HCT116 (cell line): ENCODE measurements around the gene SLC6A13. TPM values are rescaled to one million over a fixed set of nuclear protein-coding genes. Genes with fewer than 3 reads are reported as not detected.

Experiments used
- ATAC-seq: fragments of 200-7000 bp; cut with Tn5 transposase; 2 replicates; pipeline ENCODE4 v1.9.1; 2020; ENCODE audit warnings: mild to moderate bottlenecking, moderate library complexity
- BruUV-seq: library from RNA; stranded (reverse); fragments of 400-500 nt; replicated peaks from 2 replicates; lab custom pipeline; 2021; lab: Mats Ljungman, UMichigan
- CTCF ChIA-PET: fragments of 300-600 bp; sonication (Branson Sonifier 250); formaldehyde crosslinking; loops from one replicate; lab custom pipeline; 2021; ENCODE audit warnings: antibody characterized with exemption; lab: Charles Lee
- POLR2A ChIA-PET: fragments of 300-600, 350-600 bp; sonication (Branson Sonifier 250); formaldehyde crosslinking; loops from one replicate; lab custom pipeline; 2021; ENCODE audit warnings: antibody characterized with exemption; lab: Charles Lee
- RAD21 ChIA-PET, 2 experiments: fragments of 300-600 bp; sonication (Branson Sonifier 250); formaldehyde crosslinking; loops; one replicate each; lab custom pipeline; 2023; ENCODE audit warnings: low total read pairs in 2 of 2; ENCODE audit not compliant: uncharacterized antibody in 2 of 2, unreplicated experiment in 2 of 2, low non-redundant PET in 1 of 2; lab: Charles Lee
- DNase-seq: peaks from one replicate; pipeline ENCODE4 v3.0.0-alpha.2; 2010; ENCODE audit warnings: low read depth, low spot score
- H2AFZ ChIP-seq: fragments of 200-600 bp; shearing (Covaris generic), sonication (generic); 2 replicates; pipeline ENCODE4 v1.6.1; 2017; ENCODE audit warnings: low read depth, mixed run types, mixed read lengths, antibody characterized with exemption, low read length; ENCODE audit not compliant: poor library complexity, severe bottlenecking
- H3K27ac ChIP-seq: 2 replicates; pipeline ENCODE4 v1.5.1; 2012; ENCODE audit warnings: low read depth, low read length
- H3K27me3 ChIP-seq: fragments of 200-600 bp; sonication (generic); 2 replicates; pipeline ENCODE4 v1.6.1; 2016; ENCODE audit warnings: mixed run types, low read length, mixed read lengths; ENCODE audit not compliant: insufficient read depth
- H3K36me3 ChIP-seq, 2 experiments: fragments of 200-500 bp in 1 of 2; fragments of 200-600 bp in 1 of 2; sonication (Bioruptor generic) in 1 of 2; sonication (generic) in 1 of 2; 2 replicates each; pipeline versions ENCODE4 v1.5.1 to v1.6.1; 2014 to 2016; ENCODE audit warnings: low read length in 2 of 2, inconsistent platforms in 1 of 2, mixed read lengths in 1 of 2, mixed run types in 1 of 2; ENCODE audit not compliant: insufficient read depth in 2 of 2, control insufficient read depth in 1 of 2
- H3K4me1 ChIP-seq, 2 experiments: fragments of 200-600 bp in 1 of 2; sonication (generic) in 1 of 2; 2 replicates each; pipeline versions ENCODE4 v1.5.1 to v1.6.1; 2012 to 2017; ENCODE audit warnings: low read length in 2 of 2, inconsistent platforms in 1 of 2, mild to moderate bottlenecking in 1 of 2, mixed read lengths in 1 of 2, mixed run types in 1 of 2, moderate library complexity in 1 of 2; ENCODE audit not compliant: insufficient read depth in 2 of 2, control insufficient read depth in 1 of 2
- H3K4me2 ChIP-seq: fragments of 200-600 bp; sonication (generic); 2 replicates; pipeline ENCODE4 v1.6.1; 2017; ENCODE audit warnings: mixed run types, low read length, mixed read lengths
- H3K4me3 ChIP-seq, 2 experiments: fragments of 200-600 bp in 1 of 2; sonication (generic) in 1 of 2; replicated peaks in 1 of 2; 2 replicates each; pipeline ENCODE4 v1.5.1; 2011 to 2016; ENCODE audit warnings: low read length in 2 of 2, control low read depth in 1 of 2, low read depth in 1 of 2, mild to moderate bottlenecking in 1 of 2, mixed read lengths in 1 of 2, mixed run types in 1 of 2
- H3K79me2 ChIP-seq: fragments of 200-600 bp; sonication (generic); 2 replicates; pipeline ENCODE4 v1.6.1; 2017; ENCODE audit warnings: mild to moderate bottlenecking, mixed run types, low read length, moderate library complexity, mixed read lengths; ENCODE audit not compliant: insufficient read depth
- H3K9ac ChIP-seq: fragments of 200-600 bp; sonication (generic); 2 replicates; pipeline ENCODE4 v1.6.1; 2016; ENCODE audit warnings: low read length, mixed read lengths
- H3K9me2 ChIP-seq: fragments of 200-600 bp; sonication (generic), shearing (Covaris generic); 2 replicates; pipeline ENCODE4 v1.6.1; 2017; ENCODE audit warnings: mixed run types, mild to moderate bottlenecking, moderate library complexity; ENCODE audit not compliant: insufficient read depth
- H3K9me3 ChIP-seq, 2 experiments: fragments of 200-500 bp in 1 of 2; fragments of 200-600 bp in 1 of 2; sonication (Bioruptor generic) in 1 of 2; sonication (generic) in 1 of 2; 2 replicates each; pipeline ENCODE4 v1.6.1; 2014 to 2017; ENCODE audit warnings: low read length in 2 of 2, mixed read lengths in 2 of 2, inconsistent platforms in 1 of 2, low read depth in 1 of 2, mild to moderate bottlenecking in 1 of 2, mixed run types in 1 of 2, moderate library complexity in 1 of 2; ENCODE audit not compliant: control insufficient read depth in 1 of 2, insufficient read depth in 1 of 2
- H4K20me1 ChIP-seq: fragments of 200-600 bp; sonication (generic), shearing (Covaris generic); 2 replicates; pipeline ENCODE4 v1.6.1; 2017; ENCODE audit warnings: mixed run types, mild to moderate bottlenecking, moderate library complexity; ENCODE audit not compliant: insufficient read depth
- CEBPB ChIP-seq: IDR thresholded peaks from 2 replicates; pipeline ENCODE4 v1.6.1; 2012; ENCODE audit warnings: low read depth
- EGR1 ChIP-seq: IDR thresholded peaks from 2 replicates; pipeline ENCODE4 v1.6.1; 2012; ENCODE audit warnings: low read depth
- ELF1 ChIP-seq: IDR thresholded peaks from 2 replicates; pipeline ENCODE4 v1.6.1; 2012; ENCODE audit warnings: low read depth, borderline replicate concordance
- EZH2phosphoT487 ChIP-seq: fragments of 200-600 bp; IDR thresholded peaks from 2 replicates; pipeline ENCODE4 v1.6.1; 2018; ENCODE audit warnings: antibody characterized with exemption, borderline replicate concordance
- FOSL1 ChIP-seq: IDR thresholded peaks from 2 replicates; pipeline ENCODE4 v1.6.1; 2012; ENCODE audit warnings: low read depth
- JUND ChIP-seq: IDR thresholded peaks from 2 replicates; pipeline ENCODE4 v1.6.1; 2012
- POLR2A ChIP-seq: IDR thresholded peaks from 2 replicates; pipeline ENCODE4 v1.7.0; 2011; ENCODE audit warnings: borderline replicate concordance; ENCODE audit not compliant: insufficient read depth, insufficient read length; ENCODE audit errors: extremely low read depth
- SP1 ChIP-seq: IDR thresholded peaks from 2 replicates; pipeline ENCODE4 v1.6.1; 2012; ENCODE audit warnings: low read depth
- SRF ChIP-seq: IDR thresholded peaks from 2 replicates; pipeline ENCODE4 v1.6.1; 2012; ENCODE audit warnings: low read depth
- TCF7L2 ChIP-seq: IDR thresholded peaks from 2 replicates; pipeline ENCODE4 v1.7.0; 2011; ENCODE audit warnings: borderline replicate concordance, inconsistent platforms; ENCODE audit not compliant: insufficient read depth, insufficient read length; ENCODE audit errors: extremely low read depth
- YY1 ChIP-seq: IDR thresholded peaks from 2 replicates; pipeline ENCODE4 v1.6.1; 2011; ENCODE audit warnings: low read length, low read depth, moderate library complexity, mild to moderate bottlenecking; ENCODE audit not compliant: insufficient replicate concordance; ENCODE audit errors: extremely low read depth
- ZFX ChIP-seq: fragments of 450-650 bp; IDR thresholded peaks from 2 replicates; pipeline ENCODE4 v1.6.1; 2017
- ZNF274 ChIP-seq: fragments of 200-500 bp; sonication (Bioruptor generic); IDR thresholded peaks from 2 replicates; pipeline ENCODE4 v1.6.1; 2014; ENCODE audit warnings: mild to moderate bottlenecking, low read depth, low read length, inconsistent platforms
- intact Hi-C: fragments of 100-400 bp; cut with micrococcal nuclease; formaldehyde crosslinking; loops from 2 replicates; pipeline ENCODE4 v1.10.0; 2022
- total RNA-seq: library from RNA; stranded (reverse); gene quantifications from one replicate; pipeline ENCODE4 v1.2.1, GENCODE V29; 2021; ENCODE audit not compliant: unreplicated experiment
- TF ChIP-seq, protein P1 (sequence below): IDR thresholded peaks from 2 replicates; pipeline ENCODE4 v1.6.1; 2011; ENCODE audit warnings: mild to moderate bottlenecking, low read length, moderate library complexity; ENCODE audit not compliant: insufficient replicate concordance; ENCODE audit errors: extremely low read depth
- TF ChIP-seq, protein P2 (sequence below): IDR thresholded peaks from 2 replicates; pipeline ENCODE4 v1.6.1; 2012
- TF ChIP-seq, protein P3 (sequence below): IDR thresholded peaks from 2 replicates; pipeline ENCODE4 v1.6.1; 2012
- TF ChIP-seq, protein P4 (sequence below), 3 experiments: fragments of 200-600 bp in 1 of 3; sonication (generic) in 1 of 3; IDR thresholded peaks in 2 of 3; conservative IDR thresholded peaks in 1 of 3; 2 replicates each; pipeline ENCODE4 v1.5.1; 2012 to 2017; ENCODE audit warnings: low read depth in 2 of 3, low read length in 2 of 3, antibody characterized with exemption in 1 of 3, borderline replicate concordance in 1 of 3, control low read depth in 1 of 3, mild to moderate bottlenecking in 1 of 3, mixed read lengths in 1 of 3, mixed run types in 1 of 3, moderate library complexity in 1 of 3; ENCODE audit not compliant: insufficient read depth in 1 of 3

Gene SLC6A13
- total RNA-seq, 1 experiment from 2014 or later: 0.39 TPM

DNA sequence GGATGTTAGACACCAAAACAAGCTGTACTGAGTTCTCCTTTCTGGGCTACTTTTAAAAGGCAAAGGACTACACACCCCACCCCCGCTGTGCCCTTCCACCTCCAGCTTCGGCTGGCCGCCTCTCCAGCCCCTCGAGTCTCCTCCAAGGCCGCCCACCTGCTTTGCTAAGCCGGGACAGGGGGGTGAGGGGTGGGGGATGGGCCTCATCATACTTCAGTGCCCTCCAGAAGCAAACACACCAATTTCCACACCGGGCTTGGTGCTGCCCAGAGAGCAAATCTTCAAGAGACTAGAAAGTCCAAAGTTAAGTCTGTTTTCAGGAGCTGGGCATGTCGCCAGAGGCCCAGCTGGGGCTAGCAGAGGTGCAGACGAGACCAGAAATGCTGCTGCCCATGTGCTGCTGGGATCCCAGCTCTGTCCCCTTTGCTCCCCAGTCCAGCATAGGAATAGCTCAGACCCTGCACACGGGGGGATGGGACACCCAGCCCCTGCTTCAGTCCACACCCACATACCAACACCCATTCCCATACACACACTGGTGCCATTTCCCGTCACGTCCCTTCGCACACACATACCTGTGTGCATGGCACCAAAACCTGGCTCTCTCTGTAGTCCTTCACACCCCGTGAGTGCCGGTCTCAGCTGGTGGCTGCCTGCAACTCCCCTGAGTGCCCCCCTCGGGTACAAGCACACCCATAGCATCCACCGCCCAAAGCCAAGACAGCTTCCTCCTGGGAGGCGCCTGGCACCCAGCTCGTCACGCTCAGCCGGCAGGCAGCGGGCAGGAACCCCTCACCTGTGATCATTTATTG, 49.7 kb downstream of the SLC6A13 start:
- Histone ChIP-seq H3K4me1 (no peaks in the 10 kb centered on the region), H3K36me3 (no peaks in the 10 kb centered on the region), H3K79me2 (no peaks in the 10 kb centered on the region), H4K20me1 (no peaks in the 10 kb centered on the region), H3K9ac (no peak overlapping the region), H3K27ac (no peak overlapping the region; the same call in 1 of the 2 replicates), H3K9me2 (no peaks in the 10 kb centered on the region), H3K27me3 (no peaks in the 10 kb centered on the region; the same call in 1 of the 2 replicates), H2AFZ (no peak overlapping the region), H3K4me2 (no peak overlapping the region), H3K4me3 (no peak overlapping the region), H3K9me3 (no peaks in the 10 kb centered on the region)
- intact Hi-C loops: no loop called here
- TF ChIP-seq, protein P1, sequence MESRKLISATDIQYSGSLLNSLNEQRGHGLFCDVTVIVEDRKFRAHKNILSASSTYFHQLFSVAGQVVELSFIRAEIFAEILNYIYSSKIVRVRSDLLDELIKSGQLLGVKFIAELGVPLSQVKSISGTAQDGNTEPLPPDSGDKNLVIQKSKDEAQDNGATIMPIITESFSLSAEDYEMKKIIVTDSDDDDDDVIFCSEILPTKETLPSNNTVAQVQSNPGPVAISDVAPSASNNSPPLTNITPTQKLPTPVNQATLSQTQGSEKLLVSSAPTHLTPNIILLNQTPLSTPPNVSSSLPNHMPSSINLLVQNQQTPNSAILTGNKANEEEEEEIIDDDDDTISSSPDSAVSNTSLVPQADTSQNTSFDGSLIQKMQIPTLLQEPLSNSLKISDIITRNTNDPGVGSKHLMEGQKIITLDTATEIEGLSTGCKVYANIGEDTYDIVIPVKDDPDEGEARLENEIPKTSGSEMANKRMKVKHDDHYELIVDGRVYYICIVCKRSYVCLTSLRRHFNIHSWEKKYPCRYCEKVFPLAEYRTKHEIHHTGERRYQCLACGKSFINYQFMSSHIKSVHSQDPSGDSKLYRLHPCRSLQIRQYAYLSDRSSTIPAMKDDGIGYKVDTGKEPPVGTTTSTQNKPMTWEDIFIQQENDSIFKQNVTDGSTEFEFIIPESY: no peak
- TF ChIP-seq, protein P2, sequence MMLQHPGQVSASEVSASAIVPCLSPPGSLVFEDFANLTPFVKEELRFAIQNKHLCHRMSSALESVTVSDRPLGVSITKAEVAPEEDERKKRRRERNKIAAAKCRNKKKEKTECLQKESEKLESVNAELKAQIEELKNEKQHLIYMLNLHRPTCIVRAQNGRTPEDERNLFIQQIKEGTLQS: no peak
- no peak for TF ChIP-seq CEBPB
- no peak for TF ChIP-seq YY1
- TF ChIP-seq ZNF274: no peak
- TF ChIP-seq ZFX: no peak
- TF ChIP-seq JUND: no peak
- TF ChIP-seq FOSL1: no peak
- TF ChIP-seq EGR1: no peak
- no peak for TF ChIP-seq SRF
- TF ChIP-seq, protein P3, sequence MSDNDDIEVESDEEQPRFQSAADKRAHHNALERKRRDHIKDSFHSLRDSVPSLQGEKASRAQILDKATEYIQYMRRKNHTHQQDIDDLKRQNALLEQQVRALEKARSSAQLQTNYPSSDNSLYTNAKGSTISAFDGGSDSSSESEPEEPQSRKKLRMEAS: no peak
- no peak for TF ChIP-seq TCF7L2
- no peak for TF ChIP-seq EZH2phosphoT487
- TF ChIP-seq SP1: no peak
- TF ChIP-seq, protein P4, sequence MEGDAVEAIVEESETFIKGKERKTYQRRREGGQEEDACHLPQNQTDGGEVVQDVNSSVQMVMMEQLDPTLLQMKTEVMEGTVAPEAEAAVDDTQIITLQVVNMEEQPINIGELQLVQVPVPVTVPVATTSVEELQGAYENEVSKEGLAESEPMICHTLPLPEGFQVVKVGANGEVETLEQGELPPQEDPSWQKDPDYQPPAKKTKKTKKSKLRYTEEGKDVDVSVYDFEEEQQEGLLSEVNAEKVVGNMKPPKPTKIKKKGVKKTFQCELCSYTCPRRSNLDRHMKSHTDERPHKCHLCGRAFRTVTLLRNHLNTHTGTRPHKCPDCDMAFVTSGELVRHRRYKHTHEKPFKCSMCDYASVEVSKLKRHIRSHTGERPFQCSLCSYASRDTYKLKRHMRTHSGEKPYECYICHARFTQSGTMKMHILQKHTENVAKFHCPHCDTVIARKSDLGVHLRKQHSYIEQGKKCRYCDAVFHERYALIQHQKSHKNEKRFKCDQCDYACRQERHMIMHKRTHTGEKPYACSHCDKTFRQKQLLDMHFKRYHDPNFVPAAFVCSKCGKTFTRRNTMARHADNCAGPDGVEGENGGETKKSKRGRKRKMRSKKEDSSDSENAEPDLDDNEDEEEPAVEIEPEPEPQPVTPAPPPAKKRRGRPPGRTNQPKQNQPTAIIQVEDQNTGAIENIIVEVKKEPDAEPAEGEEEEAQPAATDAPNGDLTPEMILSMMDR (IDR thresholded peaks at IDR 0.05 in 2 of 3, conservative IDR thresholded peaks at IDR 0.05 in 1 of 3; ENCODE audit: borderline replicate concordance in 1 of 3, insufficient read depth in 1 of 3, low read depth in 2 of 3, low read length in 2 of 3): no peak
- TF ChIP-seq POLR2A: no peak
- no peak for TF ChIP-seq ELF1
- ChIA-PET RAD21 (no interaction called here), CTCF (no interaction called here), POLR2A (no interaction called here)
- DNase-seq (no peak), ATAC-seq (no peak)
- BruUV-seq: no TSS peak
